ENCODE measurements around the gene PTCD2. TPM values are rescaled to one million over a fixed set of nuclear protein-coding genes. Genes with fewer than 3 reads are reported as not detected.

PTCD2 gene
- total RNA-seq, 1 donor from 2014 or later, result 9.4 TPM

DNA sequence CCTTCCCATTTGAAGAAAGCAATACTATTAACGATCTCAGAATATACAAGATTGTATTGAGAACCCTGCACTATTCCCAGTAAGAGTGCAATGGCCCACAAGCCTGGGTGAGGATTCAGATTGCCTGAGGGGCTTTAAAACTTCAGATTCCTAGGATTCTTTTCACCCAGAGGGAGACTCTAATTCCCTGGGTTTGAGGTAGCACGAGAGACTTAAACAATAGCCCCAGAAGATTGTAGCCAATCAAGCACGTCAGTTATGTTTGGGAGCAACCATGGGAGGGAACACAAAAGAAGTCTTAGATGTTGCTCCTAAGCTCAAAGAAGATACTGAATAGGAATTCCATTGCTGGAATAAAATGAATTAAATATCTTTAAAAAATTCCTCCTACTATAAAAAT is 18.0 kb upstream of the PTCD2 start:
- H3K36me3 Mint-ChIP-seq (ENCODE audit: unreplicated experiment), result peaks cover 18% of the 10 kb centered on the region
- H3K4me1 Mint-ChIP-seq (ENCODE audit: unreplicated experiment), result peaks cover 39% of the 10 kb centered on the region
- TF ChIP-seq, protein P1, sequence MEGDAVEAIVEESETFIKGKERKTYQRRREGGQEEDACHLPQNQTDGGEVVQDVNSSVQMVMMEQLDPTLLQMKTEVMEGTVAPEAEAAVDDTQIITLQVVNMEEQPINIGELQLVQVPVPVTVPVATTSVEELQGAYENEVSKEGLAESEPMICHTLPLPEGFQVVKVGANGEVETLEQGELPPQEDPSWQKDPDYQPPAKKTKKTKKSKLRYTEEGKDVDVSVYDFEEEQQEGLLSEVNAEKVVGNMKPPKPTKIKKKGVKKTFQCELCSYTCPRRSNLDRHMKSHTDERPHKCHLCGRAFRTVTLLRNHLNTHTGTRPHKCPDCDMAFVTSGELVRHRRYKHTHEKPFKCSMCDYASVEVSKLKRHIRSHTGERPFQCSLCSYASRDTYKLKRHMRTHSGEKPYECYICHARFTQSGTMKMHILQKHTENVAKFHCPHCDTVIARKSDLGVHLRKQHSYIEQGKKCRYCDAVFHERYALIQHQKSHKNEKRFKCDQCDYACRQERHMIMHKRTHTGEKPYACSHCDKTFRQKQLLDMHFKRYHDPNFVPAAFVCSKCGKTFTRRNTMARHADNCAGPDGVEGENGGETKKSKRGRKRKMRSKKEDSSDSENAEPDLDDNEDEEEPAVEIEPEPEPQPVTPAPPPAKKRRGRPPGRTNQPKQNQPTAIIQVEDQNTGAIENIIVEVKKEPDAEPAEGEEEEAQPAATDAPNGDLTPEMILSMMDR (IDR thresholded peaks at IDR 0.05), result no peak
- H3K9me3 Mint-ChIP-seq (ENCODE audit: unreplicated experiment), result no peaks in the 10 kb centered on the region
- no peak for DNase-seq (ENCODE audit: extremely low spot score, unreplicated experiment)
- no peaks in the 10 kb centered on the region for H3K27me3 Mint-ChIP-seq (ENCODE audit: unreplicated experiment)
- H3K4me3 Mint-ChIP-seq (ENCODE audit: unreplicated experiment), result no peak overlapping the region
- peak overlapping the region; percentile 56 for H3K27ac Mint-ChIP-seq (ENCODE audit: unreplicated experiment)

DNA sequence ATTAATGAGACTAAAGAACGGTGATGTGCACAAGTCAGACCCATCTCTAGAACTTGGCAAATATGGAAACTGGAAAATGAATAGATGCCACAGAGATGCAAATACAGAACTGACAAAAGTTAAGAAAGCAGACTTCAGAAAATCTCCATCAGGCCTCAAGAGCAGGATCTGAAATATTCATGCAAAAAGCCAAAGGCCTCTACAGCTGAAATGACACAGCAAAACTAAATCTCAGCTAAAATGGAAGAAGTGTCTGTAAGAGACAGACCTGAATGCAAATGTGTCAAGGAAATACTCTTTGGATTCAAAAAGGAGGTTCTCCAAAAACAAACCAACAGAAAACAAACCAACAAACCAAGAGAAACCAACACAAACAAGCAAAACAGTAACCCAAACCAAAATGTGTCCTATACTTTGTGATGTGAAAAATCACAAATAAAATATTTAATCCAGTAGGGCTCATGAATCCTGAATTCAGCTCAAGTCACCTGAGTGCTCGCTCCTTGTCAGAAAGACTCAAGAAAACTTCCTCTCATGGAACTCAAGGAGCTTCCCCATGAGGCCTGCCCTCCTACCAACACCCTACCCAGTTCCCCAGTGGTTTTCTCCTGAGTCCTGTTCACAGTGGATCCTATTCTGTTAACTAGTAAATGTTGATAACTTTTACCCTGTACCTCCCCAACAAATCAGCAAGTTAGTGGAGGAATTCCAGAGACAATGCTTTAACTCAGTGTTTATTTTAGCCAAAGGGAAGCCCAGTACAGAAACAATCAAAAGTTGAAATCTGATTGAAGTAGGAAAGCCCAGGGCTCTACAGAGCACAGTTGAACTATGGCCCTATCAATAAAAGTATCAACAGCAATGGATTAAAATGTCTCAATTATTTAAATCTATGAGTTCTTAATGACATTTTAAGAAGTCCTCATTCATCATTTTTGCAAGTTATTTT is 14.7 kb upstream of the PTCD2 start:
- Mint-ChIP-seq H3K27me3 (ENCODE audit: unreplicated experiment) (no peaks in the 10 kb centered on the region), H3K36me3 (ENCODE audit: unreplicated experiment) (peaks cover 14% of the 10 kb centered on the region), H3K4me3 (ENCODE audit: unreplicated experiment) (no peak overlapping the region), H3K27ac (ENCODE audit: unreplicated experiment) (peak overlapping the region; percentile 27), H3K9me3 (ENCODE audit: unreplicated experiment) (no peaks in the 10 kb centered on the region), H3K4me1 (ENCODE audit: unreplicated experiment) (peaks cover 42% of the 10 kb centered on the region)
- TF ChIP-seq, protein P1 (IDR thresholded peaks at IDR 0.05), result no peak
- DNase-seq (ENCODE audit: extremely low spot score, unreplicated experiment), result no peak

DNA sequence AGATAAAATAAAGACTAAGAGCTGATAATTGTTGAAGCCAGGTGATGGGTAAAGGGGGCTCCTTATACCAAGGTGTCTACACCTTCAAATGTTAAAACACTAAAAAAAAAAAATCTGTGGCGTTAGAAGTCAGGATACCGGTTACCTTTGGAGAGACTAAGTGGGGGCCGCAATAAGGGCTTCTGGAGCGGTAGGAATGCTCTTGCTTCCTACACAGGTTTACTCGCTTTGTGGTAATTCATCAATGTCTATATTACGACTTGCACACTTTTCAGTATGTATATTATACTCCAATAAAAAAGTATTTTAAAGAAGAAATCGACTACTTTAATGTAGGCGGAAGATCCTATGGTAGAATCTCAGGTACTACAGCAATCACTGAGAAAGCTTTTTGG is 12.6 kb upstream of the PTCD2 start:
- Mint-ChIP-seq H3K27ac (ENCODE audit: unreplicated experiment) (peak overlapping the region; percentile 96), H3K4me1 (ENCODE audit: unreplicated experiment) (peaks cover 23% of the 10 kb centered on the region), H3K36me3 (ENCODE audit: unreplicated experiment) (peaks cover 19% of the 10 kb centered on the region), H3K27me3 (ENCODE audit: unreplicated experiment) (no peaks in the 10 kb centered on the region), H3K4me3 (ENCODE audit: unreplicated experiment) (peak overlapping the region; percentile 82), H3K9me3 (ENCODE audit: unreplicated experiment) (no peaks in the 10 kb centered on the region)
- TF ChIP-seq, protein P1 (IDR thresholded peaks at IDR 0.05), result no peak
- no peak for DNase-seq (ENCODE audit: extremely low spot score, unreplicated experiment)

DNA sequence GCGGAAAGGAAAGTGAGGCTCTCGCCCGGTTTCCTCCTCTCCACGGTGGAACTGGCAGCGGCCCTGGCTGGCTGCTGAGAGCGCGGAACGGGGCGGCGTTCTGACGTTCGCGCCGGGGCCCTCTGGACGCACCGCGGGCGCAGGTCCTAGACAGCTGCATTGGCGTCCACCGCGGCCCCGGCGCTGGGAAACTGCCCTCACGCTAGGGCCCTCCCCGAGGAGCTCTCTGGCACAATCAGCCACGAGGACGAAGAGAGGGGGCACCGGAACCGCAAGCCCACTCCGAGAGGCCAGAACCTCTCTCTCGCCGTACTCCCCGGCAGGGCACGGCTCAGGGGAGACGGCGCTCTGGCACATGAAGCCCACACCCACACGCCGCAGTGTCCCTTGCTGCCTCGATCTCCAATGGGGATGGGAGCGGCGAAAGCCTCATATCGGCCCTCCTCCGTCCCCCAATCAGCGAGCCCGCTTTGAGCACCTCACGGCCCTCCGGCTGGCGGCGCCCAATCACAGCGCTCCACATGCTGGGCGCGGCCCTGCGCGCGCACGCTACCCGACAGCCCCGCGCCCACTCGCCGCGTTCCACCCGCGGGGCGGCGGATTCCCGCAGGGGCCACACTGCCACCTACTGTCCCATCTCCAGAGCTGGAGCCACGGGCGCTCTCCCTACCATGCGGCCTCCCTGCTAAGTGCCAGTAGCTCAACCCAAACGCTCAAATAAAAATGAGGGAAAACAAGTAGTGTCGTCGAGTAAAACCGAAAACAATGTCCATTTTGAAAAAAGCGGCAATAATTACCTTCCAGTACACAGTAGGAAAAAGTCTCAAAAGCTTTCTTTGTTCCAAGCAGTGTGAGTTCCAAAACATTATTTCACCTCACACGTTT is 12.0 kb upstream of the PTCD2 start:
- peak overlapping the region; percentile 96 for H3K27ac Mint-ChIP-seq (ENCODE audit: unreplicated experiment)
- DNase-seq (ENCODE audit: extremely low spot score, unreplicated experiment), result peak; percentile 99
- no peaks in the 10 kb centered on the region for H3K27me3 Mint-ChIP-seq (ENCODE audit: unreplicated experiment)
- H3K36me3 Mint-ChIP-seq (ENCODE audit: unreplicated experiment), result peaks cover 22% of the 10 kb centered on the region
- peaks cover 18% of the 10 kb centered on the region for H3K4me1 Mint-ChIP-seq (ENCODE audit: unreplicated experiment)
- no peaks in the 10 kb centered on the region for H3K9me3 Mint-ChIP-seq (ENCODE audit: unreplicated experiment)
- TF ChIP-seq, protein P1 (IDR thresholded peaks at IDR 0.05), result peak; percentile 95
- H3K4me3 Mint-ChIP-seq (ENCODE audit: unreplicated experiment), result peak overlapping the region; percentile 82

DNA sequence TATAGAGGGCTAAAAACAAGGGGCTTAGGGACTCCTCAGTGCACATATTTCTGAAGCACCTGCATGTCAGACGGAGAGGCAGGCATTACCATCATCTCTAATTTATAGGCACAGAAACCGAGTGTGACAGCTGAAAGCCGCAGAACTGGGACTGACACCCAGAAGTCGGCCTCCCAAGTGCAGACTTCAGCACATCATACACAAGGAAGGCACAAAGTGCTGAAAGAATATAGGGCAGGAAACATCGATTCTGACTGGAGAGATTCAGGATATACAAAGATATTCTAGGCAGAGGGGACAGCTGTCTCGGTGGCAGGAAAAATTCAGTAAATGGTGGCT is 11.4 kb upstream of the PTCD2 start:
- H3K4me1 Mint-ChIP-seq (ENCODE audit: unreplicated experiment), result peaks cover 18% of the 10 kb centered on the region
- no peaks in the 10 kb centered on the region for H3K9me3 Mint-ChIP-seq (ENCODE audit: unreplicated experiment)
- TF ChIP-seq, protein P1 (IDR thresholded peaks at IDR 0.05), result no peak
- DNase-seq (ENCODE audit: extremely low spot score, unreplicated experiment), result no peak
- peaks cover 20% of the 10 kb centered on the region for H3K36me3 Mint-ChIP-seq (ENCODE audit: unreplicated experiment)
- peak overlapping the region; percentile 96 for H3K27ac Mint-ChIP-seq (ENCODE audit: unreplicated experiment)
- no peaks in the 10 kb centered on the region for H3K27me3 Mint-ChIP-seq (ENCODE audit: unreplicated experiment)
- no peak overlapping the region for H3K4me3 Mint-ChIP-seq (ENCODE audit: unreplicated experiment)

Data from osteocyte (in vitro differentiated cells).